Smooth muscle cell (in vitro differentiated cells): ENCODE results near the gene RNF43. TPM values are rescaled to one million over a fixed set of nuclear protein-coding genes. Genes with fewer than 3 reads are reported as not detected.

Experiments used
- DNase-seq: peaks from one replicate; lab custom pipeline; 2025; ENCODE audit not compliant: unreplicated experiment; lab: John Stamatoyannopoulos, UW
- H2AFZ ChIP-seq: fragments of 200-600 bp; sonication (generic); 2 replicates; pipeline ENCODE4 v1.6.0; 2016; ENCODE audit warnings: antibody characterized with exemption, low read depth, mild to moderate bottlenecking
- H3F3A ChIP-seq: fragments of 200-600 bp; sonication (generic); 2 replicates; pipeline ENCODE4 v1.6.0; 2017; ENCODE audit warnings: antibody characterized with exemption, low read depth
- H3K27ac ChIP-seq: fragments of 200-600 bp; sonication (generic); 2 replicates; pipeline ENCODE4 v1.5.1; 2016; ENCODE audit warnings: low read depth, mild to moderate bottlenecking
- H3K27me3 ChIP-seq: fragments of 200-600 bp; sonication (generic); 2 replicates; pipeline ENCODE4 v1.6.1; 2016; ENCODE audit warnings: low read depth, mild to moderate bottlenecking
- H3K36me3 ChIP-seq: fragments of 200-600 bp; sonication (generic); 2 replicates; pipeline ENCODE4 v1.5.1; 2016; ENCODE audit warnings: low read depth
- H3K4me1 ChIP-seq: fragments of 200-600 bp; sonication (generic); 2 replicates; pipeline ENCODE4 v1.5.1; 2016; ENCODE audit warnings: low read depth
- H3K4me2 ChIP-seq: fragments of 200-600 bp; sonication (generic); 2 replicates; pipeline ENCODE4 v1.6.0; 2016; ENCODE audit warnings: mild to moderate bottlenecking
- H3K4me3 ChIP-seq: fragments of 200-600 bp; sonication (generic); 2 replicates; pipeline ENCODE4 v1.5.1; 2016; ENCODE audit warnings: mild to moderate bottlenecking
- H3K79me2 ChIP-seq: fragments of 200-600 bp; sonication (generic); 2 replicates; pipeline ENCODE4 v1.6.0; 2016; ENCODE audit warnings: low read depth, mild to moderate bottlenecking
- H3K9ac ChIP-seq: fragments of 200-600 bp; sonication (generic); 2 replicates; pipeline ENCODE4 v1.6.0; 2016; ENCODE audit warnings: low read depth
- H3K9me3 ChIP-seq: fragments of 200-600 bp; sonication (generic); replicated peaks from 2 replicates; pipeline ENCODE4 v1.5.1; 2016; ENCODE audit warnings: low read depth
- H4K20me1 ChIP-seq: fragments of 200-600 bp; sonication (generic); 2 replicates; pipeline ENCODE4 v1.6.0; 2016; ENCODE audit warnings: low read depth
- WGBS: methylation state at CpG from one replicate; pipeline ENCODE4 v1.1.7; 2016; ENCODE audit warnings: low lambda C conversion rate; 5-methylcytosine and 5-hydroxymethylcytosine counted together
- polyA plus RNA-seq: library from polyadenylated mRNA; unstranded; fragments of >200 nt; fragmentation: Nextera tagmentation; extraction: Ambion mirVana; gene quantifications from 2 replicates; pipeline ENCODE4 v1.2.1, GENCODE V29; 2016
- total RNA-seq: library from RNA; depleted of rRNA; stranded (reverse); fragments of >200 nt; gene quantifications from 2 replicates; pipeline ENCODE4 v1.2.3, GENCODE V29; 2014
- TF ChIP-seq, protein P1 (sequence below): fragments of 200-600 bp; sonication (generic); IDR thresholded peaks from 2 replicates; pipeline ENCODE4 v1.5.1; 2017; ENCODE audit warnings: borderline replicate concordance, mild to moderate bottlenecking, antibody characterized with exemption; ENCODE audit not compliant: insufficient read depth, poor library complexity, severe bottlenecking

The RNF43 gene
- total and polyA plus RNA-seq, 2 experiments from 2014 or later: 0.17 to 3.8 TPM

DNA sequence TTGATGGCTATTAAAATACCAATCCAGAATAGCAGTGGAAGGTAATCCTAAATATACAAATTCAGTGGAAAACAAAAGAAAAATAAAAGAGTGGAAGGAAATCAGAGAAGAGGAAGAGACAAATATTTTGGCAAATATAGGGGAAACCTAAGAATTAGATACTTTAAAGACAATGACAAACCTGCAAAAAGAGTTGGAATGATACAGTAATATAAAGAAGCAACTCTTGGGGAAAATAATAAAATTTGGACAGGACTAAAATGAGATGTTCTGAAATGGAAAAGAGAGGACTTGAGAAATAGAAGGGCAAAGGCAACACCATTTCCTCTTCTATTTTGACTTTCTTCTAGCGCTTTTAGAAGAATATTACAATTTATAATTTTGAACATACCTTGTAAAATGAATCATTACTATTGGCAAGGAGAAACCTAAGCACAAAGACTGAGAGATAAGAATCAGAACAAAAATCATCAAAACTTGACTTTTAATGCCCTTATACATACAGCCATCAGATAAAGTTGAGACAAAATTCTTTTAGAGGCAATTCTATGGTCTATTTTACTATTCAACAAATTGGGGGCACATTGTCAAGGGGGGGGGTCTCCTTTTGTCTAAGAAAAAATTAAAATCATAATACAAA, 5.2 kb downstream of the RNF43 start:
- Histone ChIP-seq H4K20me1 (no peaks in the 10 kb centered on the region), H3K4me3 (peak overlapping the region; percentile 61), H3K9ac (no peak overlapping the region), H3K27ac (no peak overlapping the region), H3K36me3 (no peaks in the 10 kb centered on the region), H3K79me2 (peaks cover 37% of the 10 kb centered on the region), H3F3A (no peaks in the 10 kb centered on the region), H3K27me3 (no peaks in the 10 kb centered on the region), H3K4me2 (no peak overlapping the region), H2AFZ (no peak overlapping the region), H3K9me3 (no peaks in the 10 kb centered on the region), H3K4me1 (no peaks in the 10 kb centered on the region)
- WGBS: 88% methylated on average over 1 of the region's 1 CpG
- no peak for DNase-seq
- TF ChIP-seq, protein P1, sequence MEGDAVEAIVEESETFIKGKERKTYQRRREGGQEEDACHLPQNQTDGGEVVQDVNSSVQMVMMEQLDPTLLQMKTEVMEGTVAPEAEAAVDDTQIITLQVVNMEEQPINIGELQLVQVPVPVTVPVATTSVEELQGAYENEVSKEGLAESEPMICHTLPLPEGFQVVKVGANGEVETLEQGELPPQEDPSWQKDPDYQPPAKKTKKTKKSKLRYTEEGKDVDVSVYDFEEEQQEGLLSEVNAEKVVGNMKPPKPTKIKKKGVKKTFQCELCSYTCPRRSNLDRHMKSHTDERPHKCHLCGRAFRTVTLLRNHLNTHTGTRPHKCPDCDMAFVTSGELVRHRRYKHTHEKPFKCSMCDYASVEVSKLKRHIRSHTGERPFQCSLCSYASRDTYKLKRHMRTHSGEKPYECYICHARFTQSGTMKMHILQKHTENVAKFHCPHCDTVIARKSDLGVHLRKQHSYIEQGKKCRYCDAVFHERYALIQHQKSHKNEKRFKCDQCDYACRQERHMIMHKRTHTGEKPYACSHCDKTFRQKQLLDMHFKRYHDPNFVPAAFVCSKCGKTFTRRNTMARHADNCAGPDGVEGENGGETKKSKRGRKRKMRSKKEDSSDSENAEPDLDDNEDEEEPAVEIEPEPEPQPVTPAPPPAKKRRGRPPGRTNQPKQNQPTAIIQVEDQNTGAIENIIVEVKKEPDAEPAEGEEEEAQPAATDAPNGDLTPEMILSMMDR: no peak

DNA sequence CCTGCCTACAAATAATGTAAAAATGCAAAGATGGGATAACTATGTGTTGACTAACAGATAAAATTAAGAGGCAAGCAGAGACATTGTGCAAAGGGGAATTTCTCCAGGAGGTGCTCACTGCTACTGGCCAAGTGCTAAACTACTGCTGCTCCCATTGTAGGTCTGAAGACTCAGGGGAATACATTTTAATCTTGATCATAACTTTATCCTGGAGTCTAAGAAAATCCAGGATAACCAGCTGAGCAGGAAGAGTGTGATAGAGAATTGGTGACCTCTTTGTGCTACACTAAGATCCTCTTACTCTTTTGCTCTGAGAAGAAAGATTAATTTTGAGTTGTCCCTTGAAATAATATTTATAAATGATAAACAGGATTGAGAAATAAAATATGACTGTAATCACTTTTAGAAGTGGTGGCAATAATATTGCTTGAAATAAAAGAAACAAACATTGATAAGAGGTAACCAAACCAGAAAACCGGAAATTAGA, 5.9 kb downstream of the RNF43 start:
- DNase-seq: no peak
- 93% methylated on average over 1 of the region's 1 CpG for WGBS
- Histone ChIP-seq H3K36me3 (no peaks in the 10 kb centered on the region), H3K4me1 (no peaks in the 10 kb centered on the region), H2AFZ (no peak overlapping the region), H3K4me3 (peak overlapping the region; percentile 61), H3F3A (no peaks in the 10 kb centered on the region), H3K4me2 (peak overlapping the region; percentile 22), H3K9ac (no peak overlapping the region), H3K27ac (no peak overlapping the region), H3K27me3 (no peaks in the 10 kb centered on the region), H3K9me3 (no peaks in the 10 kb centered on the region), H3K79me2 (peaks cover 45% of the 10 kb centered on the region), H4K20me1 (no peaks in the 10 kb centered on the region)
- TF ChIP-seq, protein P1: no peak

DNA sequence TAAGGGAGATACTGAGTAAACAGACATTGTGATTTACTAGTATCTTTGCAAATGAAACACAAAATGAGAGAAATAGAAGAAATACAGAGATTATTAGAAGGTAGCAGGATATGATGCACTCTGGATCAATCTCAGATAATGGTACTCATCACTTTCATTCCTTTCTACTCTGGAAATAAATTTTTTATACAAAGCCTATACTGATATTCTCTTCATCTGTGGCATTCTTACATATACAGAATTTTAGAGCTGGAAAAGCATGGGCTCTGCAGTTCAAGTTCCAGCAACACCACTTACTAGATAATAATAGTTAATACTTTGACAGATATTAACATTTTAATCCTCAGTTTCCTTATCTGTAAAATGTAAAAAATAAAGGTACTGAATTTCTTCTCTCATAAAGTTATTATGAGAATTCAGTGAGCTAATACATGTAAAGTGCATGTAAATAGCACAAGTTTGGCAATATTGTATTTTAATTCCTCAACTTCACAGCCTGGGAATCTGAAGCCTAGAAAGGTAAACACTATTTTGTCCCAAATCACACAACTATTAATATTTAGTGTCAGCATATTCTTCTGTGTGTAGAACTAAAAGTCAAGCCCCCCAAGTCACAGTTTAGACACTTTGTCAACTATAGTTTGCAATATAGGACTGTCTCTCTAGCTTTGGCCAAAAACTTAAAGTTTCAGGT, 6.5 kb downstream of the RNF43 start:
- Histone ChIP-seq H3K27me3 (no peaks in the 10 kb centered on the region), H3F3A (no peaks in the 10 kb centered on the region), H3K4me2 (no peak overlapping the region), H4K20me1 (no peaks in the 10 kb centered on the region), H3K4me3 (peak overlapping the region; percentile 4), H3K4me1 (no peaks in the 10 kb centered on the region), H3K9ac (no peak overlapping the region), H3K79me2 (peaks cover 47% of the 10 kb centered on the region), H2AFZ (no peak overlapping the region), H3K27ac (no peak overlapping the region), H3K9me3 (no peaks in the 10 kb centered on the region), H3K36me3 (no peaks in the 10 kb centered on the region)
- TF ChIP-seq, protein P1: no peak
- no peak for DNase-seq

DNA sequence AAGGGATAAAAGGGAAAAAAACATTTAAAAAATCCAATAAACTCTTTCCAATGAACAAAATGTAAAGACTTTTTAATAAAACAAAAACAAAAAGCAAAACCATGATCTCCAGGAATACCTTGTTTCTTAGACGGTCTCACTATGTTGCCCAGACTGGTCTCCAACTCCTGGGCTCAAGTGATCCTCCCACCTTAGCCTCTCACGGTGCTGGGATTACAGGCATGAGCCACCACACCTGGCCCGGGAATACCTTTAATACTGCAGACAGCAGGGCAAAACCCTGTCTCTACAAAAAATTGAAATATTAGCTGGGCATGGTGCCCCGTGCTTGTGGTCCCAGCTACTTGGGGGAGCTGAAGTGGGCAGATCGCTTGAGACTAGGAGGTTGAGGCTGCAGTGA, 7.9 kb downstream of the RNF43 start:
- Histone ChIP-seq H3K9ac (no peak overlapping the region), H3K27ac (no peak overlapping the region), H3K36me3 (no peaks in the 10 kb centered on the region), H3K4me2 (no peak overlapping the region), H3K79me2 (peaks cover 47% of the 10 kb centered on the region), H3K9me3 (no peaks in the 10 kb centered on the region), H4K20me1 (no peaks in the 10 kb centered on the region), H3K4me1 (no peaks in the 10 kb centered on the region), H3K4me3 (no peak overlapping the region), H2AFZ (no peak overlapping the region), H3F3A (no peaks in the 10 kb centered on the region), H3K27me3 (no peaks in the 10 kb centered on the region)
- 90% methylated on average over 5 of the region's 5 CpGs for WGBS
- no peak for DNase-seq
- TF ChIP-seq, protein P1: no peak
